GM21786 (cell line): ENCODE data around the gene P2RY8.
"Not testable (repeated sequence)": the region's sequence is repeated elsewhere in the genome, so short reads cannot be mapped to it uniquely, and the experiment has no call there.

Experiments used
- ATAC-seq: cut with Tn5 transposase; IDR thresholded peaks from one replicate; pipeline ENCODE4 v1.9.1; 2021; ENCODE audit not compliant: unreplicated experiment

Gene P2RY8

DNA sequence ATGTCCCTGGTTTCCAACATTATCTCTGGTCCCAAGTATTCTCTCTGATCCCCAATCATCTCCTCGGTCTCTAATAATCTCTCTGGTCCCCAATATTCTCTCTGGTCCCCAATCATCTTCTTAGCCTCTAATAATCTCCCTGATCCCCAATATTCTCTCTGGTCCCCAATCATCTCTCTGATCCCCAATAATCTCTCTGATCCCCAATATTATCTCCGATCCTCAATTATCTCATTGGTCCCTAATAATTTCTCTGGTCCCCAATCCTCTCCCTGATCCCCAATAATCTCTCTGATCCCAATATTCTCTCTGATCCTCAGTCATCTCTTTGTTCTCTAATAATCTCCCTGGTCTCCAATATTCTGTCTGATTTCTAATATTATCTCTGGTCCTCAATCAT is 16.6 kb downstream of the P2RY8 start:
- ATAC-seq: no peak

- ATAC-seq: no peak
Measured at GRCh38 chrX:1519022-1519497, 17.9 kb downstream of the P2RY8 start.

- ATAC-seq: no peak
Measured at GRCh38 chrX:1518512-1518911, 18.5 kb downstream of the P2RY8 start.

- ATAC-seq: no peak
Measured at GRCh38 chrX:1516596-1517104, 20.3 kb downstream of the P2RY8 start.

GRCh38 chrX:1511829-1512228 is 25.2 kb downstream of the P2RY8 start:
- ATAC-seq: no peak

- ATAC-seq: no peak
Measured at GRCh38 chrX:1511150-1511549, 25.8 kb downstream of the P2RY8 start.

- peak; percentile 67 for ATAC-seq
Measured at GRCh38 chrX:1507511-1508463, 29.2 kb downstream of the P2RY8 start.

GRCh38 chrX:1506916-1507315 is 30.1 kb downstream of the P2RY8 start:
- no peak for ATAC-seq

GRCh38 chrX:1502853-1503252 is 34.1 kb downstream of the P2RY8 start:
- ATAC-seq: no peak

- ATAC-seq: peak; percentile 56
Measured at GRCh38 chrX:1502241-1502640, 34.7 kb downstream of the P2RY8 start.

- peak; percentile 60 for ATAC-seq
Measured at GRCh38 chrX:1500701-1501624, 36.0 kb downstream of the P2RY8 start.

- no peak for ATAC-seq
Measured at GRCh38 chrX:1496076-1496475, 40.9 kb downstream of the P2RY8 start.

DNA sequence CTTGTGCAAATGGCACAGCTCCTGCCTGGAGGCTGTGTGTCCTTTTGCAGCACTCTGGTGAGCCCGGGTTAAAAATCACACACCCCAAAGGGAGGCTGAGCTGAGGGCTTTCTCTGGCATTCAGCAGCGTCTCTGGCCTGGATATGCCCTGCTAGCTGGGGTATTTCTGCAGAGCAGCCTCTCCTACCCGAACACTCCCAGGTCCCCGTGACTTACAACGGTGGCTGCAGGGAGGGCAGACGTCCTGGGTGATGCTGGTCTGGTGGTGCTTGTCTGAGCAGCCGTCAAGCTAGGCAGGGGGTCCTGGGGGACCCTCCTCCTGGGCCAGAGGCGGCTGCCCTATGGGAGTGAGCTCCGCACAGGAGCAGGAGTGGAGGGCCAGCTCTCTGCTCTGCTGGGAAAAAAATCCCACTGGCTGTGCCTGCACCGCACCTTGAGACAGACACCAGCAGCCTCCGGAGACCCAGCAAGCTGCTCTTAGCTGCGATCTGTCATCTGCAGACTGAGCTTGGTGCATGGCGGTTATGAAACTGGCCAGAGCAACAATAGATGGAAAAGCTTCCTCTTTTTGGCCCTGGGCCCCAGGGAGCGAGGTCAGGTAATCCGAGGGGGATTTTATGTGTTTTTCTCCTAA is 43.0 kb downstream of the P2RY8 start:
- peak; percentile 56 for ATAC-seq

GRCh38 chrX:1493412-1493811 is 43.6 kb downstream of the P2RY8 start:
- no peak for ATAC-seq

DNA sequence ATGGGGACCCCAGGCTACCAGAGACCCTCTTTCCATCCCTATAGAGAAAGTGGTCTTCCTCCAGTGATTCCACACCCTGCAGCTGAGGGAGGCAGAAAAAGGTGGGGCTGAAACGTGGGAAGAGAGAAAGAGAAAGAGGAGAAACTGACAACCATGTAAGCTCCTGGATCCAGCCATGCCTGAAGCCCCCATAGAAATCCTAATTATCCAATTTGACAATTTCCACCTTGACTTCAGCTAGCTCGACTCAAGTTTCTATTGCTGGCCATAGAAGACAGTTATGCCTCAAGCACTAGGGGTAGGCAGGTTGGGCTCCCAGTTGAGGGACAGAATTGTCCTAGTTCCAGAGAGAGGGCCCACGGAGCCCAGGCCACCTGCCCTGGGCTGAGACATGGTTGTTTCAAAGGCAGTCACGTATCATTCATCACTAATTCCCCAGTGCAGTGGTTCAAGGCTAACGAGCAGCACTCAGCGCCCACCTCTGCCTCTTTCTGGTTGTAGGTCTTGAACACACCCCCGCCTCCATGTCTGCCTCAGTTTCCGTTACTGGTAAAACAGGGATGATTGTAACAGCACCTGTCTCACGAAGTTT is 44.5 kb downstream of the P2RY8 start:
- no peak for ATAC-seq

DNA sequence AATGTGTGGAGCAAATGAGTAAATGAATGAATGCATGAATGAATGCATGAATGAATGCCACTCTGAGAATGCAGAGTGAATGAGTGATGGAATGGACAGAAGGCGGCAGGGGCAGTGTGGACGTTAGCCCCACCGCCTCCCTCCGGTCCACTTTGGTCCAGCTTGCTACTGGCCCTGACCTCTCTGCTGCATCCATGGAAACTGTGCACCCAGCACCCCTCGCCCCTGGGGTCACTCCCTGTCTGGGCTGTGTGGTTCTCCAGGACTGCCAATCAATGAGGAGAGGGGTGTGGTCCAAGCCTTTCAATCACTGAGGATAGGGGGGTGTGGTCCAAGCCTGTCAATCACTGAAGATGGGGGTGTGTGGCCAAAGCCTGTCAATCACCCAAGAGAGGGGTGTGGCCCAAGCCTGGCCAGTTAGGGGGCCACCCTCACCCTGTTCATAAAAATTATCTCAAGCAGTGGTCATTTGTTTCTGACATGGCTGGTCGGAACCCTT is 45.1 kb downstream of the P2RY8 start:
- peak; percentile 75 for ATAC-seq

DNA sequence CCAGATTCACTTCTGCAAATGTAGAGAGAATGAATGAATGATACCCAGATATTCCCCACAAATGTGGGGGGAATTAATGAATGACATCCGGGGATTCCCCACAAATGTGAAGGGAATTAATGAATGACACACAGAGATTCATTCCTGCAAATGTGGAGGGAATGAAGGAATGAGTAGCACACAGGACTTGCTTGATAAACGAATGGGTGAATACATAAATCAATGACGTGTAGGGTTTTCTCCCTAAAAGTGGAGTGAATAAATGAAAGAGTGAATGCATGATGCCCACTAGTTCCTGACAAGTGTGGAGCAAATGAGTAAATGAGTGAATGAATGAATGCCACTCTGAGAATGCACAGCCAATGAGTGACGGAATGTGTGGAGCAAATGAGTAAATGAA is 45.7 kb downstream of the P2RY8 start:
- ATAC-seq: not testable (repeated sequence)

DNA sequence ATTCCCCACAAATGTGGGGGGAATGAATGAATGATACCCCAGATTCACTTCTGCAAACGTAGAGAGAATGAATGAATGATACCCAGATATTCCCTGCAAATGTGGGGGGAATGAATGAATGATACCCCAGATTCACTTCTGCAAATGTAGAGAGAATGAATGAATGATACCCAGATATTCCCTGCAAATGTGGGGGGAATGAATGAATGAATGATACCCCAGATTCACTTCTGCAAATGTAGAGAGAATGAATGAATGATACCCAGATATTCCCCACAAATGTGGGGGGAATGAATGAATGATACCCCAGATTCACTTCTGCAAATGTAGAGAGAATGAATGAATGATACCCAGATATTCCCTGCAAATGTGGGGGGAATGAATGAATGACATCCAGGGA is 46.3 kb downstream of the P2RY8 start:
- not testable (repeated sequence) for ATAC-seq

DNA sequence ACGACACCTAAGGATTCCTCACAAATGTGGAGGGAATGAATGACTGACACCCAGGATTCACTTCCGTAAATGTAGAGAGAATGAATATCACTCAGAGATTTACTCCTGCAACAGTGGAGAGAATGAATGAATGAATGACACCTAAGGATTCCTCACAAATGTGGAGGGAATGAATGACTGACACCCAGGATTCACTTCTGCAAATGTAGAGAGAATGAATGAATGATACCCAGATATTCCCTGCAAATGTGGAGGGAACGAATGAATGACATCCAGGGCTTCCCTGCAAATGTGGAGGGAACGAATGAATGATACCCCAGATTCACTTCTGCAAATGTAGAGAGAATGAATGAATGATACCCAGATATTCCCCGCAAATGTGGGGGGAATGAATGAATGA is 47.6 kb downstream of the P2RY8 start:
- ATAC-seq: not testable (repeated sequence)

DNA sequence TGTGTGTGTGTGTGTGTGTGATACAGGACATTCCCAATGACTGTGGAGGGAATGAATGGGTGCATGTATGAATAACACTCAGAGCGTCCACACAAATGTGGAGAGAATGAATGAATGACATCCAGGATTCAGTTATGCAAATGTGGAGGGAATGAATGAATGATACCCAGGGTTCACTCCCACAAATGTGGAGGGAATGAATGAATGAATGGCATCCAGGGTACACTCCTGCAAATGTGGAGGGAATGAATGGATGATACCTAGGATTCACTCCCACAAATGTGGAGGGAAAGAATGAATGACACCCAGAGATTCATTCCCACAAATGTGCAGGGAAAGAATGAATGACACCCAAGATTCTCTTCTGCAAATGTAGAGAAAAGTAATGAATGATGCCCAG is 48.2 kb downstream of the P2RY8 start:
- no peak for ATAC-seq
